ENCODE data around the gene ELANE.

DNA sequence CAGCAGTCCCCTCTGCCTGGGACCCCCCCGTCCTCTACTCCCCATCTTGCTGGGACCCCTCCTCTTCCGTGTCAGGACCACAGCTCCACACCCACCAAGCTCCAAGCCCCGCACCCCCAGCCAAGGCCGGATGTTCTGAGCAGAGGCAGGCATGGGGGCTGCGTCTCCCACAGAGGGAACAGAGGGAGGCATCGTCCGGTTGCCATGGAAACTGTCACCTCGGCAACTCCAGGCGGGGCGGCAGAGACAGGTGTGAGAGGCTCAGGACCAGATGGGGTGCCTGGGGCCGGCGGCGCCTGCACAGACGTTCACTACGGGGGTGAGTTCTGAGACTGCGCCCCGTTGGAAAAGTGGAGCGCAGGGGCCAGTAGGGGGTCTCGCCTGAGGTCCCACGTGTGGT is 46.6 kb downstream of the ELANE start:
- TF ChIP-seq, protein P1, sequence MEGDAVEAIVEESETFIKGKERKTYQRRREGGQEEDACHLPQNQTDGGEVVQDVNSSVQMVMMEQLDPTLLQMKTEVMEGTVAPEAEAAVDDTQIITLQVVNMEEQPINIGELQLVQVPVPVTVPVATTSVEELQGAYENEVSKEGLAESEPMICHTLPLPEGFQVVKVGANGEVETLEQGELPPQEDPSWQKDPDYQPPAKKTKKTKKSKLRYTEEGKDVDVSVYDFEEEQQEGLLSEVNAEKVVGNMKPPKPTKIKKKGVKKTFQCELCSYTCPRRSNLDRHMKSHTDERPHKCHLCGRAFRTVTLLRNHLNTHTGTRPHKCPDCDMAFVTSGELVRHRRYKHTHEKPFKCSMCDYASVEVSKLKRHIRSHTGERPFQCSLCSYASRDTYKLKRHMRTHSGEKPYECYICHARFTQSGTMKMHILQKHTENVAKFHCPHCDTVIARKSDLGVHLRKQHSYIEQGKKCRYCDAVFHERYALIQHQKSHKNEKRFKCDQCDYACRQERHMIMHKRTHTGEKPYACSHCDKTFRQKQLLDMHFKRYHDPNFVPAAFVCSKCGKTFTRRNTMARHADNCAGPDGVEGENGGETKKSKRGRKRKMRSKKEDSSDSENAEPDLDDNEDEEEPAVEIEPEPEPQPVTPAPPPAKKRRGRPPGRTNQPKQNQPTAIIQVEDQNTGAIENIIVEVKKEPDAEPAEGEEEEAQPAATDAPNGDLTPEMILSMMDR (IDR thresholded peaks at IDR 0.05 in 2 of 3, conservative IDR thresholded peaks at IDR 0.05 in 1 of 3; ENCODE audit: insufficient read depth in 2 of 3, low read depth in 1 of 3, low read length in 3 of 3): no peak
- TF ChIP-seq TEAD4 (IDR thresholded peaks at IDR 0.05; ENCODE audit: low read length) (no peak), TEAD4 (CRISPR knock-in tag; IDR thresholded peaks at IDR 0.05; ENCODE audit: borderline replicate concordance) (no peak), HIVEP1 (CRISPR knock-in tag; IDR thresholded peaks at IDR 0.05) (no peak), MAFF (IDR thresholded peaks at IDR 0.05; ENCODE audit: low read length) (no peak), YY1 (IDR thresholded peaks at IDR 0.05; ENCODE audit: borderline replicate concordance in 1 of 3, control insufficient read depth in 1 of 3, extremely low read depth in 1 of 3, insufficient read depth in 3 of 3, insufficient read length in 1 of 3, insufficient replicate concordance in 2 of 3, low read depth in 1 of 3, low read length in 2 of 3) (no peak), TOE1 (IDR thresholded peaks at IDR 0.05; ENCODE audit: borderline replicate concordance) (no peak), TOE1 (CRISPR knock-in tag; IDR thresholded peaks at IDR 0.05; ENCODE audit: borderline replicate concordance, low read depth) (no peak), DPF2 (IDR thresholded peaks at IDR 0.05) (no peak), TCF3 (CRISPR knock-in tag; IDR thresholded peaks at IDR 0.05) (no peak), FOS (IDR thresholded peaks at IDR 0.05; ENCODE audit: extremely low read depth, insufficient read length) (no peak), HDGF (IDR thresholded peaks at IDR 0.05) (no peak), CEBPB (tag; IDR thresholded peaks at IDR 0.05) (no peak), USF1 (CRISPR knock-in tag; IDR thresholded peaks at IDR 0.05) (no peak), CHD4 (IDR thresholded peaks at IDR 0.05; ENCODE audit: insufficient read depth, insufficient replicate concordance, low read depth, low read length, poor library complexity, severe bottlenecking) (no peak)
- TF ChIP-seq, protein P2, sequence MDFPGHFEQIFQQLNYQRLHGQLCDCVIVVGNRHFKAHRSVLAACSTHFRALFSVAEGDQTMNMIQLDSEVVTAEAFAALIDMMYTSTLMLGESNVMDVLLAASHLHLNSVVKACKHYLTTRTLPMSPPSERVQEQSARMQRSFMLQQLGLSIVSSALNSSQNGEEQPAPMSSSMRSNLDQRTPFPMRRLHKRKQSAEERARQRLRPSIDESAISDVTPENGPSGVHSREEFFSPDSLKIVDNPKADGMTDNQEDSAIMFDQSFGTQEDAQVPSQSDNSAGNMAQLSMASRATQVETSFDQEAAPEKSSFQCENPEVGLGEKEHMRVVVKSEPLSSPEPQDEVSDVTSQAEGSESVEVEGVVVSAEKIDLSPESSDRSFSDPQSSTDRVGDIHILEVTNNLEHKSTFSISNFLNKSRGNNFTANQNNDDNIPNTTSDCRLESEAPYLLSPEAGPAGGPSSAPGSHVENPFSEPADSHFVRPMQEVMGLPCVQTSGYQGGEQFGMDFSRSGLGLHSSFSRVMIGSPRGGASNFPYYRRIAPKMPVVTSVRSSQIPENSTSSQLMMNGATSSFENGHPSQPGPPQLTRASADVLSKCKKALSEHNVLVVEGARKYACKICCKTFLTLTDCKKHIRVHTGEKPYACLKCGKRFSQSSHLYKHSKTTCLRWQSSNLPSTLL (IDR thresholded peaks at IDR 0.05): no peak
